BLaER1 treated with 17β-estradiol and CSF1 and Interleukin-3, amounts not matched to agents 10 nM and 100 nM (cell line): ENCODE data around the gene PGAM1.

Experiments
- H3K27ac ChIP-seq, 11 experiments: shearing (Covaris generic); formaldehyde crosslinking; 2 replicates each; pipeline ENCODE4 v1.8.1; 2022
- H3K27me3 ChIP-seq, 11 experiments: shearing (Covaris generic); formaldehyde crosslinking; 2 replicates each; pipeline ENCODE4 v1.8.1; 2022
- H3K36me3 ChIP-seq, 11 experiments: shearing (Covaris generic); formaldehyde crosslinking; 2 replicates each; pipeline ENCODE4 v1.8.1; 2022
- H3K4me1 ChIP-seq, 10 experiments: shearing (Covaris generic); formaldehyde crosslinking; 2 replicates each; pipeline ENCODE4 v1.8.1; 2022
- H3K4me2 ChIP-seq, 11 experiments: shearing (Covaris generic); formaldehyde crosslinking; 2 replicates each; pipeline ENCODE4 v1.8.1; 2022
- H3K4me3 ChIP-seq, 10 experiments: shearing (Covaris generic); formaldehyde crosslinking; 2 replicates each; pipeline ENCODE4 v1.8.1; 2022
- H3K9ac ChIP-seq, 11 experiments: shearing (Covaris generic); formaldehyde crosslinking; 2 replicates each; pipeline ENCODE4 v1.8.1; 2022
- H3K9me3 ChIP-seq, 11 experiments: shearing (Covaris generic); formaldehyde crosslinking; replicated peaks in 1 of 11; 2 replicates each; pipeline ENCODE4 v1.8.1; 2022
- H4K20me1 ChIP-seq, 11 experiments: shearing (Covaris generic); formaldehyde crosslinking; 2 replicates each; pipeline ENCODE4 v1.8.1; 2022
- Cebpa-rat ChIP-seq, 11 experiments: shearing (Covaris generic); IDR thresholded peaks; 2 replicates each; pipeline ENCODE4 v1.8.1; 2022

PGAM1 gene

DNA sequence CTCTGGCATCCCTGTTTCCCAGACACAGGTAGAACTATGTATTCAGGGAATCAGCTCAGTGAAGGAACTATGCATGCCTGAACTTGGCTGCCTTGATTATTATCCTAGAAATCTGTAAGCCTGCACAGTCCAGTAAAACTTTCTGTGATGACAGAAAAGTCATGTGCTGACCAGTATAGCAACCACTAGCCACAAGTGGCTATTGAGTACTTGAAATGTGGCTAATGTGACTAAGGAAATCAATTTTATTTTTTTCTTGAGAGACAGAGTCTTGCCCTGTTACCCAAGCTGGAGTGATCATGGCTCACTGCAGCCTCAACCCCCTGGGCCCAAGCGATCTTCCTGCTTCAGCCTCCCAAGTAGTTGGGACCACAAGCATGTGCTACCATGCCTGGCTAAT is 16.3 kb downstream of the PGAM1 start:
- Histone ChIP-seq H3K4me3 (no peak overlapping the region), H3K36me3 (peaks cover 54 to 75% (median 69%) of the 10 kb centered on the region in 11 experiments), H3K4me1 (peaks cover 19 to 30% (median 23%) of the 10 kb centered on the region in 10 experiments), H4K20me1 (peaks cover 0 to 20% (median 7%) of the 10 kb centered on the region in 11 experiments; a peak in 12 of 22 replicates), H3K27ac (no peak overlapping the region), H3K27me3 (no peaks in the 10 kb centered on the region), H3K9me3 (no peaks in the 10 kb centered on the region), H3K9ac (peak overlapping the region in 2 of 11 experiments; percentile 1 to 23; a peak in 1 of 22 replicates), H3K4me2 (no peak overlapping the region)
- TF ChIP-seq Cebpa-rat (IDR thresholded peaks at IDR 0.05), result no peak

DNA sequence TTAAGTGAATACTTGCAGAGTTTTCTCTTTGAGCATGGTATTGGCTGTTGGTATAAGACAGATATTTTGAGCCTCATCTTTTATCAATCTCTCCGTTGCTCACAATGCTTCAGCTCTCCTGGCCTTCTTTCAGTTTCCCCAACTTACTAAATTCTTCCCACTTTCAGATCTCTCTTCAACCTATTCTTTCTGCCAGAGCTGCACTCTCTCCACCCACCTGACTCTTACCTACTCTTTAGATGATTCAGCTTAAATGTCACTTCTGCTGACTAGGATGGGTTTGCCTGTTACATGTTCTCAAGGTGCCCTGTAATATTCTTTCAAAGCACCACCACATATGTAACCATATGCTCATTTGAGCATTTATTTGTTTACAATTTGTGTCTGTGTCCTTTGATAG is 18.2 kb downstream of the PGAM1 start:
- Histone ChIP-seq H3K9ac (peak overlapping the region in 8 of 11 experiments; percentile 74 to 94 (median 88); a peak in 7 of 22 replicates), H3K4me3 (peak overlapping the region in 4 of 10 experiments; percentile 76 to 98 (median 82); a peak in 6 of 20 replicates)

DNA sequence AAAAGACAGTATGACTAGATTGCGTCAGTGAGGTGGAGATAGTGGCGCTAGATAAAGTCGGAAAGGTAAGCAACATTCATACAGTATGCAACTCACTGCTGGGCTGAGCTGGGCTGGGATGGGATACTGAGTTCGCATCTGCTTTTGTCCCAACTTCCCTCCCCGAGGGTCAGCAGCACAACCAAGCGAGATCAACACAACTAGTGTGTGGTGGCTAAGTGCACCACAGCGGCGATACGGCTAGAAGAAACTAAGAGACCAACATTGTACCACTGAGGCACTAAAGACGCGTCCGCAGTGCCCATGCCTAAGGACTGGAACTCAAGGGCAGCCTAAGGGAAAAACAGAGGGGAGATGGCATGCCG is 19.3 kb downstream of the PGAM1 start:
- peak overlapping the region; percentile 78 to 98 (median 91) for H3K4me2 ChIP-seq
- peak overlapping the region; percentile 23 to 90 (median 84); a peak in 21 of 22 replicates for H3K27ac ChIP-seq
- H3K4me1 ChIP-seq, result peaks cover 30 to 47% (median 39%) of the 10 kb centered on the region in 10 experiments
- TF ChIP-seq Cebpa-rat (IDR thresholded peaks at IDR 0.05), result no peak
- H4K20me1 ChIP-seq, result peaks cover under 1 to 44% (median 31%) of the 10 kb centered on the region in 11 experiments; a peak in 17 of 22 replicates
- no peaks in the 10 kb centered on the region for H3K9me3 ChIP-seq
- H3K36me3 ChIP-seq, result peaks cover 27 to 60% (median 43%) of the 10 kb centered on the region in 11 experiments
- peak overlapping the region; percentile 74 to 94 (median 88) for H3K9ac ChIP-seq
- no peaks in the 10 kb centered on the region for H3K27me3 ChIP-seq
- peak overlapping the region; percentile 72 to 98 (median 82) for H3K4me3 ChIP-seq

More for the DNA sequence above, 18.2 kb downstream of the PGAM1 start:
- TF ChIP-seq Cebpa-rat (IDR thresholded peaks at IDR 0.05), result no peak
- no peaks in the 10 kb centered on the region for H3K9me3 ChIP-seq
- H3K36me3 ChIP-seq, result peaks cover 34 to 68% (median 51%) of the 10 kb centered on the region in 11 experiments
- no peak overlapping the region for H3K27ac ChIP-seq
- peaks cover 30 to 45% (median 39%) of the 10 kb centered on the region in 10 experiments for H3K4me1 ChIP-seq
- H3K4me2 ChIP-seq, result peak overlapping the region; percentile 78 to 98 (median 91); a peak in 20 of 22 replicates
- no peaks in the 10 kb centered on the region for H3K27me3 ChIP-seq
- H4K20me1 ChIP-seq, result peaks cover 0 to 38% (median 23%) of the 10 kb centered on the region in 11 experiments; a peak in 15 of 22 replicates

DNA sequence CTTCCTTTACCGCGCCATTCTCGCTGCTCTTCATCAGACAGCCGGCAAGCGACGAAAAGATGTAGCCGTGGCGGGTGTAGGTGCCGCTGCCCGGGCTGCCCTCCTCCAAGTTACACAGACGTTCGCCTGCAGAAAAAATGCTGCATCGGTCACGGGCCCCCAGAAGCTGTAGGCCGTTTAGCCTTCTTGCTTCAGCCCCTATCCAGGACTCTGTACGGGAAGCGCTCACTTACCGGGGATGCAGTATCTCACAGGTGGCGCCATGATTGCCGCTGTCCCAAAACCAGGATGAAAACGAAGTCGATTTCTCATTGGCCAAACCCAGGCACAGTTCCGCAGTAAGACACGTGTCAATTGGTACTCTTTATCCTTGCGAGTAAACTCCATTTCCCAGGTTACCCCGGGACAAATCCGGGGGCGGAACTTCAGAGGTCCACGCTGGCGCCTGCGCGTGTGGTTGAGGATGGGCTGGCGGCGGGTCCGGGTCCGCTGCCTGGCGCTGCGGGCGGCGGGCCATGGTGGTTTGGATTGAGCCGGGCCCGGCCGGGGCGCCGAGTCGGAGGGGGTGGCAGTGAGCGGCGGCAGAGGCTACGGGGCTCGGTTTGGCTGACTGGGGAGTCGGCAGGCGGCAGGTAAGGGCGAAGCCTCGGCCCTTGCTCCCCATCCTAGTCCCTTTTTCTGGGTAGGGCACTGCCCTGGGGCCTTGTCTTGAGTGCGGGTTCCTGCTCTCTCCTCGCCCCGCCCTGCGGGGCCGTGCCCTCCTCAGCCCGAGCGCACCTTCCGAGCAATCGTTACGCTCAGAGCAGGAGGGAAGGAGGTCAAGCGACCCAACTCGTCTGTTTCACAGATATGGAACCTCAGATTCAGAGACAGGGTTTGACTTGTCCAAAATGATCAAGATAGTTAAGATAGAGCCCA is 20.0 kb downstream of the PGAM1 start, which contains the start of the genes EXOSC1 and ZDHHC16:
Gene EXOSC1, minus strand, starts transcription at position 285 of the 918 bp plus-strand sequence. Its CDS starts 21 bp downstream, at position 264.
Gene ZDHHC16, plus strand, starts transcription at position 454 of the 918 bp plus-strand sequence. CDS start 5,501 bp downstream, outside the sequence.
- Histone ChIP-seq H3K4me1 (peaks cover 30 to 52% (median 39%) of the 10 kb centered on the region in 10 experiments), H4K20me1 (peaks cover 4 to 51% (median 38%) of the 10 kb centered on the region in 11 experiments; a peak in 19 of 22 replicates), H3K36me3 (peaks cover 27 to 60% (median 43%) of the 10 kb centered on the region in 11 experiments), H3K9me3 (no peaks in the 10 kb centered on the region), H3K27ac (peak within 1 kb of the TSS; percentile 31 to 90 (median 84); a peak in 21 of 22 replicates), H3K9ac (peak within 1 kb of the TSS; percentile 74 to 94 (median 88)), H3K4me2 (peak within 1 kb of the TSS; percentile 90 to 98 (median 97)), H3K27me3 (no peaks in the 10 kb centered on the region), H3K4me3 (peak within 1 kb of the TSS; percentile 72 to 98 (median 82))
- no peak for TF ChIP-seq Cebpa-rat (IDR thresholded peaks at IDR 0.05)

DNA sequence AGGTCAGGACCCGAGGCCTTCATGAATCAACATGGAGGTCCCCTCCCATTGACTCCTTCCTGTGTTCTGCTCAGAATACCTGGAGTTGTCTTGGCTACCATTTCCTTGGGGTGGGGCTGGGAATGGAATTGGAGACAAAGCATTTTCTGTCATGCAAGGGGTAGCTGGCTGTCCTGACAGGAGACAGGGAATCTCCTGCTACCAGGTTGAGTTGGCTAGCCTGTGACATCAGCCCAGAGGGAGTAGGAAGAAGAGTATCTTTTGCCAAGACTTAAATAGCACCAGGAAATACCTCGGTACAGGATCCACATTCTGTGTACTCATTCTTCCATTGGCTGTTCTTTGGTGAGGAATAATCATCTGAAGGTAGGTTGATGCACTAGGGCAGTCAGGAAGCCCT is 24.8 kb downstream of the PGAM1 start:
- Histone ChIP-seq H3K4me3 (no peak overlapping the region), H3K4me2 (no peak overlapping the region; a peak in 1 of 22 replicates), H3K36me3 (peaks cover 56 to 78% (median 59%) of the 10 kb centered on the region in 11 experiments), H3K27me3 (no peaks in the 10 kb centered on the region), H4K20me1 (peaks cover 25 to 94% (median 84%) of the 10 kb centered on the region in 11 experiments; a peak in 21 of 22 replicates), H3K27ac (no peak overlapping the region), H3K4me1 (peaks cover 20 to 37% (median 24%) of the 10 kb centered on the region in 10 experiments), H3K9ac (no peak overlapping the region), H3K9me3 (no peaks in the 10 kb centered on the region)
- TF ChIP-seq Cebpa-rat (IDR thresholded peaks at IDR 0.05), result no peak

DNA sequence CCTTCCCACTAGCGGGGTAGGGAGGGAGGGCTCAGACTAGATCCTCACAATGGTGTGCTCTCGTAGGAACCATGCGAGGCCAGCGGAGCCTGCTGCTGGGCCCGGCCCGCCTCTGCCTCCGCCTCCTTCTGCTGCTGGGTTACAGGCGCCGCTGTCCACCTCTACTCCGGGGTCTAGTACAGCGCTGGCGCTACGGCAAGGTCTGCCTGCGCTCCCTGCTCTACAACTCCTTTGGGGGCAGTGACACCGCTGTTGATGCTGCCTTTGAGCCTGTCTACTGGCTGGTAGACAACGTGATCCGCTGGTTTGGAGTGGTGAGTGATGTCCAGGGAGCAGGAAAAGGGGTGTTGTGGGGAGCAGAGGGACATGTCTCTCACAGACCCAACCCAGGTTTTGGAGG is 25.6 kb downstream of the PGAM1 start:
- Histone ChIP-seq H3K27ac (no peak overlapping the region), H3K4me1 (peaks cover 18 to 37% (median 22%) of the 10 kb centered on the region in 10 experiments), H4K20me1 (peaks cover 24 to 98% (median 87%) of the 10 kb centered on the region in 11 experiments; a peak in 21 of 22 replicates), H3K27me3 (no peaks in the 10 kb centered on the region), H3K9me3 (no peaks in the 10 kb centered on the region), H3K4me2 (no peak overlapping the region), H3K9ac (no peak overlapping the region), H3K4me3 (no peak overlapping the region), H3K36me3 (peaks cover 64 to 86% (median 66%) of the 10 kb centered on the region in 11 experiments)
- no peak for TF ChIP-seq Cebpa-rat (IDR thresholded peaks at IDR 0.05)

DNA sequence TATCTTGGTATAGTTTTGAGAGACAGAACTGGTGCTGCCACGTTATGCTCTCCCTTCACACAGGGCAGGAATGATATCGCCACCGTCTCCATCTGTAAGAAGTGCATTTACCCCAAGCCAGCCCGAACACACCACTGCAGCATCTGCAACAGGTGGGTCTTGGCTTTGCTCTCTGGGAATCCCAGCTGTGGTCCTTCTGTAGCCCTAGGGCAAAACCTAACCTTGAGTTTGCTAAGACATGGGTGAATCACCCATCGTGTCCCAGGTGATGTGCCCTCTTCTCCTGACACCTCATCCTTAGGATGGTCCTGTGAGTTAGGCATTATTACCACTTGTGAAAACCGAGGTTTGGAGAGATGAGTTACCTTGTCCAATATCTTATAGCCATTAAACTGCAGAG is 26.4 kb downstream of the PGAM1 start:
- Histone ChIP-seq H3K27ac (no peak overlapping the region), H3K9ac (no peak overlapping the region), H4K20me1 (peaks cover 18 to 96% (median 84%) of the 10 kb centered on the region in 11 experiments; a peak in 21 of 22 replicates), H3K27me3 (no peaks in the 10 kb centered on the region), H3K4me1 (peaks cover 11 to 30% (median 14%) of the 10 kb centered on the region in 10 experiments), H3K4me2 (no peak overlapping the region), H3K9me3 (no peaks in the 10 kb centered on the region), H3K36me3 (peaks cover 72 to 91% (median 74%) of the 10 kb centered on the region in 11 experiments), H3K4me3 (no peak overlapping the region)
- TF ChIP-seq Cebpa-rat (IDR thresholded peaks at IDR 0.05), result no peak

DNA sequence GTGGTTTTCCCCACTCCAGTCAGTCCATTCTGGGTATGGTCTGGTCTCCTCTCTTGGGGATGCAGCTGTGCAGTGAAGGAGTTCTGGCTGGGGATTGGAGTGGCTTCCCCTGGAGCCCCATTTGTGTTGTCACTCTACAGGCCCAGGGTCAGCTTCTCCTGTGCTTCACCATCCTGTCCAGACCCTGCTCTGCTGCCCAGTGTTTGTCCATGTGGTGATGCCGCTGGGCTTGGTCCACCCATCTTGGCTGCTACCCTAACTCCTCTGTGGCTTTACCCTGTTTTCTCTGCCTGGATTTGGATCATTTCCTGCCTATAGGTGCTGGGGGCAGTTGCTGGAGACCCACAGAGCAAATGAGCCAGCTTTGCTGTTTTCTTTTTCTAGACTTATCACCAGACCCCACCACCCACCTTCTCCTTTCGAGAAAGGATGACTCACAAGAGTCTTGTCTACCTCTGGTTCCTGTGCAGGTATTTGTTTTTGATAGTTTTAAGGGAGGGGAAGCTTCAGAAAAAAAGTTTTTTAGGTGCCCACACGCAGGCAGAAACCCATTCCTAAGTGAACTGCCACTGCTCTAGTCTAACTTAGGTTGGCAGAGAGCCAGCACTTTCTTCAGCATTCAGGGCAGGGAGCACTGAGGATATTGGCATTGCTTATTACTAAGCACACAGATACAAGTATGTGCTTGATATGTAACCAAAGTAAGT is 28.5 kb downstream of the PGAM1 start:
- peaks cover 17 to 89% (median 65%) of the 10 kb centered on the region in 11 experiments; a peak in 21 of 22 replicates for H4K20me1 ChIP-seq
- no peak for TF ChIP-seq Cebpa-rat (IDR thresholded peaks at IDR 0.05)
- H3K27ac ChIP-seq, result no peak overlapping the region; a peak in 1 of 22 replicates
- no peaks in the 10 kb centered on the region for H3K27me3 ChIP-seq
- no peak overlapping the region for H3K4me3 ChIP-seq
- peak overlapping the region in 5 of 11 experiments; percentile 0 to 25 (median 9); a peak in 3 of 22 replicates for H3K9ac ChIP-seq
- H3K4me2 ChIP-seq, result no peak overlapping the region
- H3K4me1 ChIP-seq, result peaks cover 0 to 11% (median 0%) of the 10 kb centered on the region in 10 experiments; a peak in 5 of 20 replicates
- peaks cover 93 to 97% (median 95%) of the 10 kb centered on the region in 11 experiments for H3K36me3 ChIP-seq
- H3K9me3 ChIP-seq, result no peaks in the 10 kb centered on the region
